ENCODE results near the gene GLRX. TPM values are rescaled to one million over a fixed set of nuclear protein-coding genes. Genes with fewer than 3 reads are reported as not detected.

The GLRX gene
- total and polyA plus RNA-seq, 2 experiments from 2014 or later = 15.7 to 51.1 TPM

DNA sequence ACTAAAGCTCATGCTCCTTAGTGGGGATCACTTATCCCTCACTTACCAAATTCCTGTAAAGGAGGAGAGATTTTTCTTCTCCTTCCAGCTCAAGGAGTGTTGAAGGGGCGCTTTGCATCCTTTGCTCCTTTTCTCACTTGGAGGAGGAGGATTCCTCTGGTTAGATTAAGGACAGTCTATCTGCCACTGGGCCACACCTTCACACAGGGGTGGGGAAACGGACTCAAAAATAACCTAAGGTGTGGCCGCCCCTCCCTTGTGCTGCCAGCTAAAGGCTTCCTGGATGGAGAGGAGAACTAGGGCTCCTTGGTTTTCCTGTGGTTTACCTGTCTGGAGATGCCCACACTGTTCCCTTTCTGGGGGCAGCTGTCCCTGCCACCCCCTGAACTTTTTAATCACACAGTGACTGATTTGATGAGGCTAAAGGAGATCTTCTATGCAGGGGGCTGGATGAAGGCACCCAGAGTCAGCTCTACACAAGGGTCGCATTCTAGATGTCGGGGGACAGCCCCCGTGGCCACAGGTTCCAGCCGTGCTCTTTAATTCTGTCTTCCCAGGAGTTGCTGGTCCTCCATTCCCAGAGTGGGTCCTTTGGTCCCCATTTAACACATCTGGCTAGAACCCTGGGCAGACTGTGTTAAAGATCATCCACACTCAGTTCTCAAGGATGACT is 14.4 kb downstream of the GLRX start:
- no peak for DNase-seq (ENCODE audit: low read depth in 1 of 2, low spot score in 1 of 2)
- TF ChIP-seq CTCF (IDR thresholded peaks at IDR 0.05; ENCODE audit: low read depth, low read length) = no peak
- H3K27ac ChIP-seq = peak overlapping the region; percentile 72
- H3K36me3 ChIP-seq = no peaks in the 10 kb centered on the region
- no peaks in the 10 kb centered on the region for H3K9me3 ChIP-seq (ENCODE audit: low read depth)
- no peaks in the 10 kb centered on the region for H3K27me3 ChIP-seq
- H3K4me1 ChIP-seq (ENCODE audit: low read depth) = peaks cover 57% of the 10 kb centered on the region
- no peak overlapping the region for H3K4me3 ChIP-seq

- peaks cover 44% of the 10 kb centered on the region for H3K4me1 ChIP-seq (ENCODE audit: low read depth)
- H3K36me3 ChIP-seq = no peaks in the 10 kb centered on the region
- no peak overlapping the region for H3K27ac ChIP-seq
- H3K27me3 ChIP-seq = no peaks in the 10 kb centered on the region
- H3K4me3 ChIP-seq = no peak overlapping the region
- no peak for TF ChIP-seq CTCF (IDR thresholded peaks at IDR 0.05; ENCODE audit: low read depth, low read length)
- H3K9me3 ChIP-seq (ENCODE audit: low read depth) = no peaks in the 10 kb centered on the region
- DNase-seq (ENCODE audit: low read depth in 1 of 2, low spot score in 1 of 2) = no peak
Measured at GRCh38 chr5:95806687-95807086, 15.8 kb downstream of the GLRX start.

DNA sequence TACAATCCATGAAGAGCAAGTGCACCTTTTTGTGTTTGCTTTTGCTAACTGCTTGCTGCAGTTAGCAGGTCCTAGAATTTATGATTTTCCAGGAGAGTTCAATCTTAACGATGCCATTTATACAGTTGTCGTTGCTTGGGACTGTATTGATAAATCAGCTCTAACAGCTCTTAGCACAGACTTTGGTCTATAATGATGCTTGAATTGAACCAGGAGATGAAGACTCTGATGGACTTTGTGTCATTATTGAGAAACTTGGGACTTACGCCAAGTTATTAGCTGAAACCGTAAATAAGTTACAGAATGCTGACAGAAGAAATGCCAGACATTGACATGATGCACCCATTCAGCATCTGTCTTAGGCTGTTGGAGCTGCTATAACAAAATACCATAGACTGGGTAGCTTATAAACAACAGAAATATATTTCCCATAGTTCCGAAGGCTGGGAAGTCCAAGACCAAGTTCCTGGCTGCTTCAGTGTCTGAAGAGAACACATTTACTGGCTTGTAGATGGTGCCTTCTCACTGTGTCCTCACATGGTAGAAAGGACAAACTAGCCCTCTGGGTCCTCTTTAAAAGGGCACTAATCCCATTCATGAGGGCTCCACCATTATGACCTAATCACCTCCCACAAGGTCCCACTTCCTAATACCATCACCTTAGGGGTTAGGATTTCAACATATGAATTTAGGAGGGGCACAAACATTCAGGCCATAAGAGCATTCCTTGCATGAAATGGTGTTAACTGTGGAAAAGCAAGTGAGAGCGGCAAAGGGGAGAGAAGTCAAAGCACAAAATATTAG is 17.6 kb downstream of the GLRX start:
- no peak overlapping the region for H3K4me3 ChIP-seq
- H3K27me3 ChIP-seq = no peaks in the 10 kb centered on the region
- no peak for TF ChIP-seq CTCF (IDR thresholded peaks at IDR 0.05; ENCODE audit: low read depth, low read length)
- no peak overlapping the region for H3K27ac ChIP-seq
- H3K4me1 ChIP-seq (ENCODE audit: low read depth) = peaks cover 30% of the 10 kb centered on the region
- no peaks in the 10 kb centered on the region for H3K9me3 ChIP-seq (ENCODE audit: low read depth)
- H3K36me3 ChIP-seq = no peaks in the 10 kb centered on the region
- DNase-seq (ENCODE audit: low read depth in 1 of 2, low spot score in 1 of 2) = no peak

GRCh38 chr5:95803271-95804148 is 19.0 kb downstream of the GLRX start:
- Histone ChIP-seq H3K27ac (peak overlapping the region; percentile 72), H3K9me3 (ENCODE audit: low read depth) (no peaks in the 10 kb centered on the region), H3K4me1 (ENCODE audit: low read depth) (peaks cover 16% of the 10 kb centered on the region), H3K36me3 (no peaks in the 10 kb centered on the region), H3K27me3 (no peaks in the 10 kb centered on the region), H3K4me3 (no peak overlapping the region)
- no peak for TF ChIP-seq CTCF (IDR thresholded peaks at IDR 0.05; ENCODE audit: low read depth, low read length)
- DNase-seq (ENCODE audit: low read depth in 1 of 2, low spot score in 1 of 2) = no peak

DNA sequence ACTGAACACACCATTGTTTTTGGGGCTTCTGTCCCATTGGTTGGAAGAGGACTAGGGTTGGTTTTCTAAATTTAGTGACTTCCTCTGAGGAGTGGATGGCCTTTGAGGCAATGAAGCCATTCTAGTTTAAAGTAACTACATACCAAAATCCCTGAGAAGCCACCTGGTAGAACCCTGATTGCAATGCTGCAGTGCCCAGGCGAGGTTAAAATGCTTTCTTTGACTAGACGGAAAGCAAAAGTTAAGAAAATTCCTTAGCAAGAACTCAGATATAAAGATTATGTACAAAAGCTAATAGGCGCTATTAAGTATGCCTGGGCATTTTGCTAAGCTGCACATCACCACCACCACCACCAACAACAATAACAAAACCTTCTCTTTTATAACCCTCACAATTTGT is 20.6 kb downstream of the GLRX start:
- TF ChIP-seq CTCF (IDR thresholded peaks at IDR 0.05; ENCODE audit: low read depth, low read length) = no peak
- no peak overlapping the region for H3K4me3 ChIP-seq
- DNase-seq (ENCODE audit: low read depth in 1 of 2, low spot score in 1 of 2) = no peak
- peaks cover 9% of the 10 kb centered on the region for H3K4me1 ChIP-seq (ENCODE audit: low read depth)
- H3K36me3 ChIP-seq = no peaks in the 10 kb centered on the region
- H3K27ac ChIP-seq = peak overlapping the region; percentile 72
- no peaks in the 10 kb centered on the region for H3K9me3 ChIP-seq (ENCODE audit: low read depth)
- H3K27me3 ChIP-seq = no peaks in the 10 kb centered on the region

Data from cardiac muscle cell (in vitro differentiated cells and primary cell).